Natural killer cell treated with Interleukin-12 subunit alpha and Interleukin-12 subunit beta and Interleukin-15 and Interleukin-18, amount 100 ng/mL, for 72 hours (primary cell): ENCODE results near the gene MYO5B. TPM values are rescaled to one million over a fixed set of nuclear protein-coding genes. Genes with fewer than 3 reads are reported as not detected.

Source experiments
- ATAC-seq, 2 donors: fragments of 150-1000 bp; cut with Tn5 transposase in 1 of 2; sonication (Bioruptor Pico), chemical (Tn5 transposase) in 1 of 2; 2 replicates each; pipeline ENCODE4 v1.10.0; 2021
- DNase-seq: peaks from one replicate; pipeline ENCODE4 v3.0.0; 2022; ENCODE audit warnings: low spot score
- H3K27ac Mint-ChIP-seq, 2 donors: 1 replicate in 1 of 2; 2 replicates in 1 of 2; pipeline ENCODE4 v1.8.0; 2022; ENCODE audit warnings: mixed read lengths in 2 of 2, mild to moderate bottlenecking in 1 of 2, moderate library complexity in 1 of 2
- H3K27me3 Mint-ChIP-seq, 2 donors: 1 replicate in 1 of 2; 2 replicates in 1 of 2; pipeline ENCODE4 v1.8.0; 2022; ENCODE audit warnings: mixed read lengths in 2 of 2
- H3K36me3 Mint-ChIP-seq: one replicate; pipeline ENCODE4 v1.8.0; 2022; ENCODE audit warnings: mixed read lengths
- H3K4me1 Mint-ChIP-seq, 2 donors: 1 replicate in 1 of 2; 2 replicates in 1 of 2; pipeline ENCODE4 v1.8.0; 2022; ENCODE audit warnings: low read depth in 2 of 2, mixed read lengths in 2 of 2, mild to moderate bottlenecking in 1 of 2
- H3K4me3 Mint-ChIP-seq: one replicate; pipeline ENCODE4 v1.8.0; 2022; ENCODE audit warnings: mixed read lengths
- H3K9me3 Mint-ChIP-seq: 2 replicates; pipeline ENCODE4 v1.8.0; 2022; ENCODE audit warnings: mixed read lengths
- total RNA-seq, 2 donors: library from RNA; stranded (reverse); gene quantifications; one replicate each; pipeline ENCODE4 v1.2.3, GENCODE V29; 2022

The MYO5B gene
- total RNA-seq, 2 donors from 2014 or later: not detected

- H3K27me3 Mint-ChIP-seq: peaks cover 26 to 56% of the 10 kb centered on the region in 2 donors
These were observed 15.5 kb downstream of the MYO5B start for GRCh38 chr18:50179465-50179864.

DNA sequence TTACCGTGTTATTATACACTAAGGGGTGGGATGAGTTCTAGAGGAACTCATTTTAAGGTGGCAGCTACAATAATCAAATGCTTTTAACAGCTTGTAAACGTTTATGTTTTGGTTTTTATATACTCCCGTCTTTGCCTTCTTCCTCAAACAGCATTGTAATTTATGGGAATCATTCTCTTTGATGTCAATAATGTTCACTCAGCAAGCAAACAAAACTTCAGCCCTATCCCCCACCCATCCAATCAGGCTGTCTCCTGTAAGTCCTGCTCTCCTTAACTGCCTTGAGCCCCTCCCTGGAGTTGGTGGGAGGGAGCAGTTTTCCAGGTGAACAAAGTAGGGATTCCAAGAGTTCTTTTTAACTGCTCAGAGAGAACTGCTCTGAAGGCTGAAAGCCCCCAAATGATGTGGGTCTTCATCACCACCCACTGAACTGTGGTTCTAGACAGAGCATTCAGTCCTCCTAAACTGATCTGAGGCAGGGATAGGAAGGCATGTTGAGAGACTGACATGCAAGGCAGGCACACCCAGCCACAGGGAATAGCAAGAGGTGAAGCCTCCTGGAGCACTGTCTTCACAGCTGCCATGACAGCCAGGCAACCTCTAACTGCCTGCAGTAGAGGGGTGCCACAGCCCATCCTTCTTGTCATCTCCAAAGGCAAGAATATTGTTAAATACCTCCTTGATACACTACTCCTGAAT, 17.5 kb downstream of the MYO5B start:
- Mint-ChIP-seq H3K4me1 (no peaks in the 10 kb centered on the region), H3K36me3 (no peaks in the 10 kb centered on the region), H3K9me3 (no peaks in the 10 kb centered on the region), H3K4me3 (no peak overlapping the region), H3K27me3 (peaks cover 26 to 69% of the 10 kb centered on the region in 2 donors), H3K27ac (no peak overlapping the region)
- ATAC-seq: no peak
- DNase-seq: no peak

More at GRCh38 chr18:50179465-50179864, 15.5 kb downstream of the MYO5B start:
- ATAC-seq (peak in 1 of 2 donors; percentile 65), DNase-seq (no peak)
- H3K36me3 Mint-ChIP-seq: no peaks in the 10 kb centered on the region
- H3K4me1 Mint-ChIP-seq: no peaks in the 10 kb centered on the region
- no peaks in the 10 kb centered on the region for H3K9me3 Mint-ChIP-seq
- H3K4me3 Mint-ChIP-seq: no peak overlapping the region
- no peak overlapping the region for H3K27ac Mint-ChIP-seq

GRCh38 chr18:50172367-50172766, 22.6 kb downstream of the MYO5B start:
- Mint-ChIP-seq H3K27me3 (peaks cover 25 to 35% of the 10 kb centered on the region in 2 donors), H3K4me1 (no peaks in the 10 kb centered on the region), H3K27ac (no peak overlapping the region), H3K4me3 (no peak overlapping the region), H3K9me3 (no peaks in the 10 kb centered on the region), H3K36me3 (no peaks in the 10 kb centered on the region)
- ATAC-seq (no peak), DNase-seq (no peak)

DNA sequence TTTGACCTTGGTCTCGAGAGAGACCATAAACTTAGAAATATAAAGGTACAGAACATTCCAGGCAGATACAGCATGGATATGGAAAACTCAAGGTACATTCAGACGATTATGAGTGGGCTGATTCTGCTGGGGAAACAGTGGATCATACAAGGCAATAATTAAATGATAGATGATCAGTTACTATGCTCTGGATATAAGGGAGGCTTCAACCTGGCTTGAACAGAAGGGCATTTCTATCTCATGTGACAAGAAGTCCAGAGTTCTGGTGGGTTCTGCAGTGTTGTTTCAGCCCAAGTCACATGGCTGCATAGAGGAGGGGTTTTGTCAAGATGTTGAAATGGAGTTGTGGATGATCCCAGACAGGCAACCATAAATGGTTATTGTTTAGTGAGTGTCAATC, 23.5 kb downstream of the MYO5B start:
- Mint-ChIP-seq H3K36me3 (no peaks in the 10 kb centered on the region), H3K9me3 (no peaks in the 10 kb centered on the region), H3K27me3 (peaks cover 25 to 26% of the 10 kb centered on the region in 2 donors), H3K4me1 (no peaks in the 10 kb centered on the region), H3K27ac (no peak overlapping the region), H3K4me3 (no peak overlapping the region)
- DNase-seq (no peak), ATAC-seq (no peak)

DNA sequence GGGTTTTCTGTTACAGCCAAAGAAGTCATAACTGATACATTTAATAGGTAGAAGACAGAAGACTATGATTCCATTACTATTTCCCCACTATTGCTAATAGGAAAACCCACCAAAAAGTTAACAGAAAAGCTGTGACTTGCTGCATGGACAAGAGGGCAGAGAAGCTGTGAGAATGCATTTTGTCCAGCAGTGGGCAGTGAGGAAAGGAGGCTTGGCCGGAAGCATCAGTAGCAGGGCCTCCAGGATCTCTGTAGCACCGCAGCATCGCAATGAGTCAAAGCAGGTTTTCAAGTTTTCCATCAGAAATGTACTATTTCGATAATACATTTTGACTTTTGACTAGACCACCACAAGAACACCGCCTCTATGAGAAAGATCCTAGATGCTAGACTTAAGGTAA, 24.9 kb downstream of the MYO5B start:
- no peaks in the 10 kb centered on the region for H3K4me1 Mint-ChIP-seq
- no peak overlapping the region for H3K4me3 Mint-ChIP-seq
- no peak for DNase-seq
- ATAC-seq: no peak
- peaks cover 28 to 31% of the 10 kb centered on the region in 2 donors for H3K27me3 Mint-ChIP-seq
- H3K36me3 Mint-ChIP-seq: no peaks in the 10 kb centered on the region
- H3K27ac Mint-ChIP-seq: no peak overlapping the region
- no peaks in the 10 kb centered on the region for H3K9me3 Mint-ChIP-seq

DNA sequence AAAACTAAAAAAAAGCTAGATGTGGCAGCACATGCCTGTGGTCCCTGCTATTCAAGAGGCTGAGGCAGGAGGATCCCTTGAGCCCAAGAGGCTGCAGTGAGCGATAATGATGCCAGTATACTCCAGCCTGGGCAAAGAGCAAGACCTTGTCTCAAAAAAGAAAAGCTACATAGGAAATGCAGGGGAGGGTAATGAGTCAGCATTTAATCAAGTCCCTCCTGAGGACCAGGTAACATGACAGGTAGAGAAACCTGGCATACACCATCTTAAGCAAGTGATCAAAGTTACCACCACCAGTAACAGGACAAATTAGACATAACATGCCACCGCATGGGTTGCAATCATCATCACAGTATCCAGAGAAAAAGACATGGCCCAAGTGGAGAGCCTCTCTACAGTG, 25.8 kb downstream of the MYO5B start:
- H3K27me3 Mint-ChIP-seq: peaks cover 33 to 34% of the 10 kb centered on the region in 2 donors
- H3K9me3 Mint-ChIP-seq: no peaks in the 10 kb centered on the region
- no peaks in the 10 kb centered on the region for H3K36me3 Mint-ChIP-seq
- no peak for DNase-seq
- H3K27ac Mint-ChIP-seq: no peak overlapping the region
- no peak for ATAC-seq
- no peak overlapping the region for H3K4me3 Mint-ChIP-seq
- no peaks in the 10 kb centered on the region for H3K4me1 Mint-ChIP-seq

DNA sequence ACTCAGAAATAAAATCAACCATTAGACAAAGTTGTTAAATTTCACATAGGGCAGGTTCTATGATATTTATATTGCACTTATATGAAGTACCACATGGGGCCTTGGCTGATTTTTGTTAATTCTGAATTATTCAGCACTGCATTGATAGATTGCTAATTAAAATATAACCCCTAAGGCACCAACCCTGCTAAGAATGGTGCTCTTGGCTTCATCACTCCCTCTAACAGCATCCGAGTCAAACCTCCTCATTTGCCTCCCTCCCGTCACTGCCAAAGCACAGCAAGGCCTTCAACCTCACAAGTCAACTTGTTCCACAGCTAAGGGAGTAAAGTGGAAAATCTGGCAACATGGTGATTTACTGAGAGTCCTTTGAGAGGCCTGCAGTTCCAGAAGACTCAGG, 27.0 kb downstream of the MYO5B start:
- Mint-ChIP-seq H3K36me3 (no peaks in the 10 kb centered on the region), H3K4me3 (no peak overlapping the region), H3K27me3 (peaks cover 33 to 37% of the 10 kb centered on the region in 2 donors), H3K9me3 (no peaks in the 10 kb centered on the region), H3K4me1 (no peaks in the 10 kb centered on the region), H3K27ac (no peak overlapping the region)
- ATAC-seq: no peak
- DNase-seq: no peak

GRCh38 chr18:50166901-50167300, 28.0 kb downstream of the MYO5B start:
- Mint-ChIP-seq H3K4me1 (no peaks in the 10 kb centered on the region), H3K4me3 (no peak overlapping the region), H3K9me3 (no peaks in the 10 kb centered on the region), H3K27ac (no peak overlapping the region), H3K27me3 (peaks cover 33 to 42% of the 10 kb centered on the region in 2 donors), H3K36me3 (no peaks in the 10 kb centered on the region)
- ATAC-seq (no peak), DNase-seq (no peak)

- no peak for DNase-seq
- Mint-ChIP-seq H3K27me3 (peaks cover 33 to 51% of the 10 kb centered on the region in 2 donors), H3K4me1 (no peaks in the 10 kb centered on the region), H3K4me3 (no peak overlapping the region), H3K27ac (no peak overlapping the region), H3K36me3 (no peaks in the 10 kb centered on the region), H3K9me3 (no peaks in the 10 kb centered on the region)
- no peak for ATAC-seq
These were observed 31.4 kb downstream of the MYO5B start for GRCh38 chr18:50163505-50163904.

DNA sequence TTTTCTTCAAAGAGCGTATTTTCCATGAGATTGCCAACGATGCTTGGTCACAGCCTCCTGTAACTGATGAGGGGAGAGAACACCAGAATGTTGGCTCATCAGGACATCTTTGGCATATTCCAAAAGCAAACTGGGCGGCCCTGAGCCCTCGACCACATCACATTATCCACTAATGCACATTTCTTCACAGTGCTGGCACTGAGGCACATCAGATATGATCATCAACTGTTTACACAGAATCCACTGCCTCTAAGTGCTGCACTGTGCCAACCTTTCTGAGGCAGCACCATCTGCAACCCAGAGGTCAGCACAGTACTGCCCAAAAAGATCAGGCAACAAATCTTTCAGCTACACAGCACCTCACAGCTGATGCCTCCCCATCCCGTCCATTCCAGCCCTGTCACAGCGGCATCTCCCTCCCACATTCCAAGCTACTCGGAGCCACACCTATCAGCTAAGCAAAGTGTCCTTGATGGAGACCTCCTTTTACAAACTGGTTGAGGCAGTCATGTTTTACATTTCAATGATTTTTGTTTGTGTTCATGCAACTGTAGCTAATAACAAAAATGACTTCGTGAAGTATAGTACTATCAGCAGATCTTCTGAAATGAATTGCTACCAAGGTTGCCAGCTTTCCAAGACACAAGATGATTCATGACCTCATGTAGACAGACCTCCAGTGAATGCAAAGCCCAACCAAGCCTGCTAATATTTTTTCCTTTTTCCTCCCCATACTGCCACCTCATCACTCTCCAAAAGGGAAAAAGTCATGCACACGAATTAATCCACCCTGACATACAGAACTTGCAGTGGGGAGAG, 32.3 kb downstream of the MYO5B start:
- no peak for DNase-seq
- peaks cover 36 to 52% of the 10 kb centered on the region in 2 donors for H3K27me3 Mint-ChIP-seq
- no peaks in the 10 kb centered on the region for H3K36me3 Mint-ChIP-seq
- ATAC-seq: no peak
- no peaks in the 10 kb centered on the region for H3K4me1 Mint-ChIP-seq
- no peak overlapping the region for H3K4me3 Mint-ChIP-seq
- H3K27ac Mint-ChIP-seq: no peak overlapping the region
- H3K9me3 Mint-ChIP-seq: no peaks in the 10 kb centered on the region

DNA sequence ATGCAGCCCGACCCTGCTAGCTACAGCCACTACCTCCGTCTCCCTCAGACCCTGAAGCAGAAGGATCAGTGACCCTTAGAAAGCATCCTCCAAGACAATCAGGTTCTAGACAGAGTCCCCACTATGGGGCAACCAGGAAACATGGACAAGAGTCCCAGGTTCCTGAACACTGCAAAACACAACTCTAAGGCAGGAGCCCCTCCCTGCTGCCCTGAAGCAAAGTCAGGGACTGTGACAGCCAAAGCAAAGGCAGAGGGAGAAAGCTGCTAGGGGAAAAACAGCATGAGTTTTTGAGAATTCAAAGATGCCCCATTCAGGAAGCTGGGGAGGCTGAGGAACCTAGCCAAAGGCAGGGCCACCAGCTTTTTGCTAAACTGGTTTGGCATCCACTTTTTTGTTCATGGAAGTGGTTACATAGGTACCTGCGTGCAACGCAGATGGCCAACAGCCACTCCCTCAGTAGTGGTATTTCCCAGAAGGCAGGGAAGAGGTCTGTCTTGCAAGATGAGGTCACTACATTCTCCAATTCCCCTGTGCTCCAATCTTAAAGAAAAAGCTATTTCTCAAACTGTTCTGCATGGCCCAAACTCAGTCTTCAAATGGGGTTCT, 33.2 kb downstream of the MYO5B start:
- DNase-seq (no peak), ATAC-seq (no peak)
- H3K27ac Mint-ChIP-seq: no peak overlapping the region
- H3K4me1 Mint-ChIP-seq: no peaks in the 10 kb centered on the region
- H3K4me3 Mint-ChIP-seq: no peak overlapping the region
- no peaks in the 10 kb centered on the region for H3K36me3 Mint-ChIP-seq
- H3K27me3 Mint-ChIP-seq: peaks cover 41 to 52% of the 10 kb centered on the region in 2 donors
- H3K9me3 Mint-ChIP-seq: no peaks in the 10 kb centered on the region

- no peaks in the 10 kb centered on the region for H3K4me1 Mint-ChIP-seq
- peaks cover 24 to 44% of the 10 kb centered on the region in 2 donors for H3K27me3 Mint-ChIP-seq
- no peaks in the 10 kb centered on the region for H3K9me3 Mint-ChIP-seq
- no peaks in the 10 kb centered on the region for H3K36me3 Mint-ChIP-seq
- H3K4me3 Mint-ChIP-seq: no peak overlapping the region
- peak in 1 of 2 donors; percentile 17 for ATAC-seq
- no peak for DNase-seq
- no peak overlapping the region for H3K27ac Mint-ChIP-seq
These were observed 35.3 kb downstream of the MYO5B start for GRCh38 chr18:50159654-50160046.

DNA sequence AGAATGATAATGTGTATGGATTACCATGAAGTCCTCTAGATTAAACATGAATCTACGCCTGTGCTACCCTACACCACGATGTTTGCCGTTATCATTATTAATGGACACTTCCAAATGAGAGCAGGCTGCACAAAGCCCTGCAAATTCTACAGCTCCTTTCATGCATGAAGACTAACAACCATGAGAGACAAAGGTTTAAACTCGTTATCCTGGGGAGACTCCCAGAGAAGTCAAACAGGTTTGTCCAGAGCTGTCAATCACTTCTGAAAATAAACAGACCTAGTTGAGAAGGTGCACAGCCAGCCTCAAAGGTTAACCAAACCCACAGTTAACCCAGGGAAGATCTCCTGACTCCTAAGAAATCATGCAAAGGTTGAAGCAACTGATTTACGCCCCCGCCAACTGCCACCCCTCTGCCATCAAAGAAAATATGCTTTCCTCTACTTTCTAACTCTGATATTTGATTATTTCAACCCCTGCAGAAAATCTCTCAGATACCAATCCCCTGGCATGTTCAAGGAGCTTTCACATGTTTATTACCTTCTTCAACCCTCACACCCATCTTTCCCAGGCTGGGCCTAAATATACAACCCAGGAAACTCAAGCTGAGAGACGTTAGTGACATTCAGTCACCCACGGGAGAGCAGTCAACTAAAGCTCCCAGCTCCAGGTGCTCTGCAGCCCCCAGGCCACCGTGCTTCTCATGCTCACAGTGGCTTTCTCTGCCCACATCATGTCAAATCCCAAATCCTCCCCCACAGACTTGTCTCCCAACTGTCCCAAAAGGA, 35.9 kb downstream of the MYO5B start:
- Mint-ChIP-seq H3K4me1 (no peaks in the 10 kb centered on the region), H3K27me3 (peaks cover 23 to 44% of the 10 kb centered on the region in 2 donors), H3K36me3 (no peaks in the 10 kb centered on the region), H3K9me3 (no peaks in the 10 kb centered on the region), H3K4me3 (no peak overlapping the region), H3K27ac (no peak overlapping the region)
- DNase-seq (no peak), ATAC-seq (no peak)
